AG20443 (cell line): Measurements from ENCODE around the gene SMIM29.

ENCODE experiments used
- DNase-seq: peaks from one replicate; pipeline ENCODE4 v3.0.0; 2012; ENCODE audit warnings: low spot score, mixed read lengths

Gene SMIM29

GRCh38 chr6:34240329-34241248 is 8.2 kb downstream of the SMIM29 start:
- DNase-seq, result peak; percentile 1

- DNase-seq, result no peak
Observed at GRCh38 chr6:34239893-34240292, 8.9 kb downstream of the SMIM29 start.

GRCh38 chr6:34239500-34239825 is 9.3 kb downstream of the SMIM29 start:
- DNase-seq, result peak; percentile 2

GRCh38 chr6:34238585-34239499 is 10.0 kb downstream of the SMIM29 start:
- peak; percentile 7 for DNase-seq

GRCh38 chr6:34237722-34238584 is 10.9 kb downstream of the SMIM29 start:
- peak; percentile 47 for DNase-seq

GRCh38 chr6:34237316-34237721 is 11.5 kb downstream of the SMIM29 start:
- DNase-seq, result peak; percentile 62

GRCh38 chr6:34236443-34237315 is 12.1 kb downstream of the SMIM29 start, which contains the start of gene HMGA1:
HMGA1 (plus strand) TSS chr6:34236873; CDS start chr6:34240781, 3,908 bp downstream.
- DNase-seq, result peak; percentile 92

- no peak for DNase-seq
Observed at GRCh38 chr6:34236131-34236442, 12.7 kb downstream of the SMIM29 start.

- peak; percentile 57 for DNase-seq
Observed at GRCh38 chr6:34235307-34236130, 13.3 kb downstream of the SMIM29 start.

- DNase-seq, result no peak
Observed at GRCh38 chr6:34234667-34235306, 14.0 kb downstream of the SMIM29 start.

GRCh38 chr6:34233867-34234266 is 14.9 kb downstream of the SMIM29 start:
- DNase-seq, result no peak

GRCh38 chr6:34232901-34233300 is 15.9 kb downstream of the SMIM29 start:
- peak; percentile 60 for DNase-seq

GRCh38 chr6:34231566-34232336 is 17.1 kb downstream of the SMIM29 start:
- DNase-seq, result no peak

- DNase-seq, result no peak
Observed at GRCh38 chr6:34230653-34231371, 18.0 kb downstream of the SMIM29 start.

- no peak for DNase-seq
Observed at GRCh38 chr6:34229877-34230276, 18.9 kb downstream of the SMIM29 start.

GRCh38 chr6:34227761-34228421 is 20.9 kb downstream of the SMIM29 start:
- no peak for DNase-seq
